NCI-H748 treated with DMSO at 0.1 percent for 48 hours (cell line): Measurements from ENCODE around the gene ATP2B2.

Experiments used
- DNase-seq: peaks from one replicate; lab custom pipeline; 2025; lab: John Stamatoyannopoulos, UW

Gene ATP2B2

DNA sequence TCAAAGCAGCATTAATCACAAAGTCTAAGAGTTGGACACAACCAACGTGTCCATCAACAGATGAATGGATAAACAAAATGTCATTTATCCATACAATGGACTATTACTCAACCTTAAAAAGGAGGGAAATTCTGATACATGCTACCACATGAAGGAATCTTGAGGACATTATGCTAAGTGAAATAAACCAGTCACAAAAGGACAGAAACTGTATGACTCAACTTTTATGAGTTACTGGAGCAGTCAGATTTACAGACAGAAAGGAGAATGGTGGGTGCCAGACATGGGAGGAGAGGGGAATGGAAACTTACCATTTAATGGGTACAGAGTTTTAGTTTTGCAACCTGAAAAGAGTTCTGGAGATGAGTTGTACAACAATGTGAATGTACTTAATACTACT lies 141.5 kb downstream of the ATP2B2 start:
- no peak for DNase-seq

DNA sequence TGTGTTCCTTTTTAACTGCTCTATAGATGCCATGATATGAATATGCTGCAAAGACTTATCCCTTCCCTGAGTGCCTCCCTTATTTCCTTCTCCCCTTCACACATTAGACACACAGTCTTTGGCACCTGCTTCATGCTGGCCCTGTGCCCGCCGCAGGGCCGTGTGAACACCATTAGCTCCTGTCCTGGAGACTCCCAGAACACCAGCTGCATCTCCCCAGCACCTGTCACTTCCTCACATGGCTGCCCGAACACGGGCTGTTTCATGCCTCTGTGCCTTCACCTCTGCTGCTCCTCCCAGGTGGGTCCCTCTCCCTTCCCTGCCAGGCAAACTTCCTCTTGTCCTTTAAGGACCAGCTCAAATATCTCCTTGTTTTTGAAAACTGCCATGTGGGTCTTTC lies 144.0 kb downstream of the ATP2B2 start:
- DNase-seq: no peak

DNA sequence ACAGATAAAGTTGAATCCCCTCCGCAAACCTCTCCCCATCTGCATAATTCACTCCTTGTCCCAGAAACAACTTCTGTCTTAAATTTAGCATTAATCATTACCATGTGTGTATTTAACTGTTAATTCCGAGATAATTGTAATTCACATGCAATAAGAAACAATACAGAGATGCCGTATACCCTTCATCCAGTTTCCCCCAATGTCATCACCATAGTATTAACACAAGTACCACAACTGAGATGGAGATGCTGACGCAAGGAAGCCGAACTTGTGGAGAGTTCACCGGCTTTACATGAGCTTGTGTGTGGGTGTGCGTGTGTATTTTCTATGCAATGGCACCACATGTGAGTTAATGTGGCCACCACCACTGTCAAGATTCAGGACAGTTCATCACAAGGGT lies 144.9 kb downstream of the ATP2B2 start:
- no peak for DNase-seq

DNA sequence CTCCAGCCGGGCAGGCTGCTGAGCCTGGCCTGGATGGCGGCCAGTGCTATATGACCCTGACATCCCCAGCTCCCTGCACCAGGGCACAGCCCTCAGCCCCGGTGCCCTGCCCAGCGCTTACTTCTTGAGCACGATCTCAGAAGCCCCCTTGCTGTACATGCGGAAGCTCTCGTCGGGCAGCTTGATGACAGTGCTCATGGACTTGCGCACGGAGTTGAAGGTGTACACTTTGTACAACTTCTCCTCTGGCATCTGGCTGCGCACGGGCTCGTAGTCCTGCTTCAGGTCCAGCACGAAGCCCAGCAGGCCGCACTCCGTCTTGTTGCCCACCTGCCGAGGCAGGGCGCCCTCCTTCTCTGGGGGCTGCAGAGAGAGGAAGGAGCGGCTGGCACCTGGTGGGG lies 145.6 kb downstream of the ATP2B2 start:
- DNase-seq: no peak

DNA sequence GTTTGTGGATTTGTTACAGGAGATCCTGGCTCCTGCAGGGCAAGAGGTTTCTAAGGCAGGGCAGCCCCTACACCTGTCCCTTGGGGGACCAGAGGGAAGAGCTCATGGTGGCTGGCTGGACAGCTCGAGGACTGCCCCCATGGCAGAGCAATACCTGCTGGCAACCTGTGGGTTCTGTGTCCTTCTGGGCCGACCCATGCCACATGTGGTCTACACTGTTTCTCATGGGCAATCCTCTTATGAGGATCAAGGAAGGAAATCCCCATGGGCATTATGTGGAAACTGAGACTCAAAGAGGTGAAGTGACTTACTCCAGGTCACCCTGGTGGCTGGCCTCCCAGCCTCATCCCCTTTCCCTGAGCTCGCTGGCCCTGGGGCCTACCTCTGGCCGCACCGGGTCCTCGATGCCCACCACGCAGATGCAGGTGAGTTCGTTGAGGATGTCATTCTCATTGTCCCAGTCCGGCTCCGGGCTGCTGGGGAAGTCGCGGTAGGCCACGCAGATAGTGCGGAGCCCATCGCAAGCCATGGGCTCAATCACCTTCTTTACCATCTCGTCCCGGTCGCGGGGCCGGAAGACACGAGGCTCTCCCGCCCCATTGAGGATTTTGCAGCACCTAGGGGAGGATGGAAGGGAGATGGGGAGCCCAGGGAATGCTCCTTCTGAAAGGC lies 146.9 kb downstream of the ATP2B2 start:
- DNase-seq: no peak

DNA sequence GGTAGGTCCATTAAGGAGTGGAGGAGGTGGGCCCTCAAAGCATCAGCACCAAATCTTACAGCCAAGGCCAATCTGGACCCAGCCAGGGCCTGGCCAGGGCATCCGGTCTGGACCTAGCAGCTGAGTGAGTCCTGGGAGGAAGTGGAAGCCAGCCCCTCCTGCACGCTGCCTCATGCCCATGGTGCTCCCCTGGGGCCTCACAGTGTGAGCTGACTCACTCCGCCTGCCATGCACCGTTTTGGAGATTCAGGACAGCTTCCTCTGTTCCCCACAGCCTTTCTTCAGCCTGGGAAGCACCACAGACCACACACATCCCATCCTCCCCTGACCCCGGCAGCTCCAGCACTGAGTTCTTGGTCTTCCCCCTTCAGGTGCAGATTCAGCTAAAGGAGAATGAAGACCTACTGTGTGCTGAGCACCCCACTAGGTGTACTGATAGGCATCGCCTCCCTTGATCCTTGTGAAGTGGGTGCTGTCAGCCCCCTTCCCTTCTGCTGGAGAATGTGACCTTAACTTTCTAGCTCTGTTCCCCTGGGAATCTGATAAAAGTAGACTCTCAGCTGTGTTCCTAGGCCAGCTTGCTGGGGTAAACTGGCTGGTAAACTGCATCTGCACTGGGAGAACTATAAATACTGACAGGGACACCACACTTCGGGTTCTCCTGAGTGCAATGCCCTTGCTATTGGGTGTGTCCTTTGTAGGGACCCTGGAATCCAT lies 147.6 kb downstream of the ATP2B2 start:
- DNase-seq: no peak

DNA sequence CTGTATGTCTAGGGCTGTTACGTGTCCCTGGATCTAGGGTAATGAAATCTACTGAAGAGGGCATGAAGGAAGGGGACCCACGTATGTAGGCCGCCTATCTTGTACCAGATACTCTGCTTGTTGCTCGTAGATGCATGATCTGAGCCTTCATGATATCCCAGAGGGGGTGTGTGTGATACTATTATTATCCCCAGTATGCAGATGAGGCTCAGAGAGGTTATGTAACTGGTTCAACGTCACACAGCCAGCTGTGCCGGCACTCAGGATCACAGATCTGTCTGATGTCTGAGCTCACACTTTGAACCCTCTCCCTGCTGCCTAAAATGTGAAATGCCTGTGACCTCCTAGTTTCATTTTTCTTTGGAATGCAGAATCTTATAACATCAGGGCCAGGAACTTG lies 148.3 kb downstream of the ATP2B2 start:
- no peak for DNase-seq

DNA sequence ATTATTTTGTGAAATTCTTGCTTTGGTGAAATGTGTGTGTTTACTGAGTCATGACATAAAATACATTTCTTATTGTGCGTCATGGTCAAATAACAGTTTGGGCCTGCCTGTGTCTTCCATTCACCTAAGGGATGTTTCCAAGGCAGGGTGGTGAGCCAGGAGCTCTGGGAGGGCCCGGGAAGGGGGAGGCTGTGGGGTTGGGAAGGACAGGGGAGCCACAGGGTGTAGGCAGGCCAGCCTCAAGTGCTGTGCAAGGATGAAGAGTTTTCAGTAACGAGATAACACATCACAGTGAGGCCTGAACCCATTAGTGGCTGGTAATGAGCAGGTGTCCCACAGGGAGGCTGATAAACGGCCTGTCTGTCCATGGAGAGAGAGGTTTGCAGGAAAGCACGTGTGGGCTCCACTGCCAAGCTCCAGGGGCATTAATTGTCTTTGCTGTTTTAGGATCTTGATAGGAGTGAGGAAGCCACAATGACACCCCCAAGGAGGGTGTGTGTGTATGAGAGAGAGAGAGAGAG lies 148.9 kb downstream of the ATP2B2 start:
- no peak for DNase-seq

DNA sequence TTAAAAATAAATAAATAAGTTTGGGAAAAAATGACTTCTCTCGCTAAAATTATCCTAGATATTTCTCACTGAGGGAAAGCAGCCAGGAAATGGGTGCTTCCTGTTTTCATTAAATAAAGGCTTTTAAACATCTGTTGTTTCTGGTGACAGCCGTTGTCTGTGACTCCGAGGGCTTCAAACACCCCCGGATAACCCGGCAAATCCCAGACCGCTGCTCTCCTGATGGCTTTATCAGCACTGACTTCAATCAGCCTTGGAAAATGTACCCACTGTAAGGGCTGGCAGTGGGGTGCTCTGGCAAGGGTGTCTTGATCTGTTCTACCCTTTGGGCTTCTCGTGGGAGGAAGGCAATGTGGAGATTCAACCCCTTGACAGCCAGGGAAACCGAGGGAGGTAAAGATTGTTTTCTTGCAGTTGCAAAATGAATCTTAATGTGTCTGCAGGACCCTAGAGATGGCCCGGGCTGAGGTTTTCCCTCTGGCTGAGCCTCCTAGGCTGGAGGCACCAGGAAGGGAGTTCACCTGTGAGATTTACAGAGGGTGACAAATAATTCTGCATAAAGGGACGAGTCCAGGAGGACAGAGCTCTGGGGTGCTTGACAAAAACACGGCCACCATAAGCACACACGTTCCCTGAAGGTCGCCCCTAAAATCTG lies 150.9 kb downstream of the ATP2B2 start:
- DNase-seq: no peak

DNA sequence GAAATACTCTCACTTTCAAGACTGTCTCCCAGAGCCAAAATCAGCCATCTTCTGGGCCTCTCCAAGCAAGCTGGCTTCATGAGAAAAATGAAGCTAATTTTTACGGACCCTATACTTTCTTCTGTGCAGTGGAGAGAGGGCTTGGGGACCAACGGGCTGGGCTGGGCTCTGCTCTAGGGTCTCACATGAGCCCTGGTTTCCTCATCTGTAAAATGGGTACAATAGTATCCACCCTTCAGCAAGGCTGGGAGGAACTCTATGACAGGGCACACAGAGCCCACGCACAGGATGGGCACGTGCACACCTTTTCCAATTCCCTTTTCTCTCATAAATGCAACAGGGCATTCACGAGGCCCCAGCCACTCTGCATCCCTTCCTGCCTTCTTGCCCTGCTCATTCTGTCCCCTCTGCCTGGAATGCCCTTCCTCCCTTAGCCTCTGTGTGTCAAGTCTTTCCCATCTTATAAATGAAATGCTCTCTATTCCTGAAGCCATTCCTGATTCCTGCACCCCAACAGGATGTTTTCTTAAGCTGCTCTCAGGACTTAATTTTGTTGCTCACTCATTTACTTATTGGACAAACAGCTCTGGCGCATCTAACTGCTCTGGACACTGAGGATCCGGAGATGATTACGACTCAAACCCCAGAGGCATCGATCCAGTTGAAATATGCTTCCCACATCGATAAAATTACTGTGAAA lies 151.6 kb downstream of the ATP2B2 start:
- no peak for DNase-seq

DNA sequence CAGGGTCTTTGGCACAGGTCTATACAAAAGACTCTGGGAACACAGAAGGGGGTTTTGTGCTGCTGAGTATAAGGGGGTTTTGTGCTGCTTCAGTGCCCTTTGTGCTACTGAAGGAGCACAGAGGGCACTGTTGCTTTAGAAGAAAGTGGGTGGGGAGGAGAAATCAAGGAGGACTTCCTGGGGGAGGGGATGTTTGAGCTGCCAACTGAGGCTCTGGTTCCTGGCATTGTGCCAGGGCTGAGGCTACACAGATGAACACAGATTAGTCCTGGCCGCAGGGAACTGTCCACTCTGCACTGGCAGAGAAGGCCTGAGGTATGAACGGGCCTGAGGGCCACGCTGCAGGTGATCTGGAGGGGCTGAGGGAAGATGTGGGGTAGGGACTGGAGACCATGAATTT lies 152.2 kb downstream of the ATP2B2 start:
- DNase-seq: no peak

DNA sequence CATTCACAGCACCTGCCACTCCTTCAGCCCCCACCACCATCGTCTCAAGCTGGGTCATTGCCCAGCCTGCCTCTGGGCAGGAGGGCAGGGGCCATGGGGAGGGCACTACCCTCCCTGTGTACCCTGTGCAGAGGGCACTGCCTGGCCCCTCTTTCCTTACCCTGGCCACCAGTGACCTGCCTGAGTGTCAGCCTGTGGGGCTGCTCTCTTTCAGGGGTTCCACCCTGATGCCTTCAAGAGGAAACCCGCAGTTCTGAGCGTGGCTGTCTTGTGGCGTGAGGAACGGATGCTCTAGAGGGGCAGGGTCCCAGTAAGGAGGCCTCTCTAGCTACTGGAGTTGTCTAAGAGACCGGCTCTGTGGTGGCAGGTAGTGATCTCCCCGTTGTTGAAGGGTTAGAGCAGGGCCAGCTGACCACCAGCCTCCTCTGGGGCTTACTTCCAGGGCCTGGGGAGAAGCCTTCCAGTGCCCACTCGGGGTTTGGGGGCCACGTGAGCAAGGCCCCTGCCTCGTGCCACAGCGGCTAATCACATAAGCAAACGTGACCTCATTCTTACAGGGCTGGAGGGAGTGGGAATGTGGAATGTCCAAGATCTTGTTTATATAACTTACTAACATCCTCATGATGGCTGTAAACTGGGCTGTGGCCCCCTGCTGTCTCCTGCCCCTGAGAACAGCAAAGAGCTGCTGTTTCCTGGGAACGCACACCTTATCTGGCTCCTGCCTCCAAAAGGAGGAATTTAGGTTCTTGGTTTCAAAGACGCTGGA lies 153.1 kb downstream of the ATP2B2 start:
- no peak for DNase-seq

DNA sequence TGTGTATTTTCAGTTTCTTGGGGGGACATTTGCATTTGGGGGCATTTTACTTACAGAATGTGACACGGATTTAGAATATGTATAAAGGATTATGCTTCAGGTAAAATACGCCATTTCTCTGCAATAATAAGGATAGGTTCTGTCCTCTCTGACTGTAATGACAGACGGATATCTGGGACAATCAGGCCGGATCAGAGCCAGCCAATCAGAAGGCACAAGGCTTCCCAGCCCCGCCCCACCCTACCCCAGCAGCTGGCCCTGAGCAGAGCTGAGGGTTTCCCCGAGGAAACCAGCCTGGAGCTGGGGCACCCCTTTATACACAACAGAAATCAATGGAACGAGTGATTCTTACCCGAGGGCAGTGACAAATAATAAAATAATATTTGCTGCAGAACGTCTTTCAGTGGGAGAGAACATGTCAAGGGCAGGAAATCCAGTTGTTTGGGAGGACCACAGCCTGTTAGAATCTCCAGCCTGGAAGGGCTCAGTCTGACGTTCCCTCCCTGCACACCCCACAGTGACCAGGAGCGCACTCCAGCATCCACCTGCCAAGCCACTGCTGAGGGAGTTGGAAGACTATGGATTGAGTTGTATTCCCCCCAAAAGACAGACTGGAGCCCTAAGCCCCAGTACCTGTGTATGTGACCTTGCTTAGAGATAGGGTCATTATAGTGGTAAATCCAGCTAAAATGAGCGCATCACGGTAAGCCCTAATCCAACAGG lies 154.2 kb downstream of the ATP2B2 start:
- DNase-seq: no peak

DNA sequence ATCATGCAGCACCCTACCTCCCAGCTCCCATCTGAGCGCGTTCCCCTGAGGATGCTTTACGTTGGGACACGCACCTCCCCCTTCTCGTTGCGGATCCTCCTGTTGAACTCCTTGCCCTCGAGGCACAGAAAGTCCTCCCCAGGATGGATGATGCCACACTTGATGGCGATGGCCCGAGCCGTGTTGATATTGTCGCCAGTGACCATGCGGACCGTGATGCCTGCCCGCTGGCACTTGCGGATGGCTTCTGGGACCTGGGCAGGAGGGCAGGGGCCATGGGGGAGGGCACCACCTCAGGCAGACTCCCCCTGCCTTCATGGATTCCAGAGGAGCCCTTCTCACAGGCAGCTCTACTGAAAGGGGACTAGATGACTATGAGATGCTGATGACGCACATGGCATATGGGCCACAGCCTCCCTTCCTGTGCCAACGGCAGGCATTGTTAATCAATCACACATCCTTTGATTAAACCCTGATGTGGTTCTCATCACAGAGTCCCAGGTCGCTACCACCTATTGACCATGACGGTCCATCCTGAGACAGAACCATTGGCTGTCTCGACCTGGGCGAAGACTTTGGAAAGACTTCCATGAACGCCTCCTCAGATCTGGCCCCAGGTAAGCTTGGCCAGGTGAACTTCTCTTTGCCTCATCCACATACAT lies 154.9 kb downstream of the ATP2B2 start:
- no peak for DNase-seq

DNA sequence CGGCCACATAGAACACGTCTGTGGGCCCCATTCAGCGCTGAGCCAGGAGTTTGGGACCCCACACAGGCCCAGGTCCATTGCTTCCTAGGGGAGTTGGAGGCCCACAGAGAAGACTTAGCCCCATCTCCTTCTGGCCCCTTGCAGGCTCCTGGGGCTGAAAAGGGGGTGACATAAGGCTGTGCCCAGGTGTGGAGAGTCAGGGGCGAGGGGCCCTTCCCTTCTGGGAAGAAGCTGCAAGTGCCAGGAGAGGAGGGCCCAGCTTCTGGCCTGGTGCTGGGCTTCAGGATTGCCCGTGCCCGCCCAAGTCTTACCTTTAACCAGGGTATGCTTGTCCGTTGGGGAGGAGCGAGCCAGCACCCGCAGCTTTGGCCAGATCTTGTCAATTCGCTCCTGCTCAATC lies 155.6 kb downstream of the ATP2B2 start:
- DNase-seq: no peak

DNA sequence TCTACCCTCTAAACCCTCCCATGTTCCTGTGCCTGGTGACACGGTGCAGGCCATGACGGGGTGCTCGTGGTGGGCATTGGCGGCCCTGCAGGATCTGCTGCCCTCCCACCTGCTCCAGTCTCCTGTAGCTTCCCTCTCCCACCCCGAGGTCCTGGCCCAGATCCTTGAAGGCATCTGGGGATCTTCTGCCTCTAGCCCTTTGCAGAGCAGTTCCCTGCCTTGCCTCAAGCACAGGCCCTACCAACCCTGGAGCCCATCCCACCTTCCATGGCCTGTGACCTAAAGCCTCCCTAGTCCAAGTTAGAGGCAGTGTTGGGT lies 157.0 kb downstream of the ATP2B2 start:
- no peak for DNase-seq

DNA sequence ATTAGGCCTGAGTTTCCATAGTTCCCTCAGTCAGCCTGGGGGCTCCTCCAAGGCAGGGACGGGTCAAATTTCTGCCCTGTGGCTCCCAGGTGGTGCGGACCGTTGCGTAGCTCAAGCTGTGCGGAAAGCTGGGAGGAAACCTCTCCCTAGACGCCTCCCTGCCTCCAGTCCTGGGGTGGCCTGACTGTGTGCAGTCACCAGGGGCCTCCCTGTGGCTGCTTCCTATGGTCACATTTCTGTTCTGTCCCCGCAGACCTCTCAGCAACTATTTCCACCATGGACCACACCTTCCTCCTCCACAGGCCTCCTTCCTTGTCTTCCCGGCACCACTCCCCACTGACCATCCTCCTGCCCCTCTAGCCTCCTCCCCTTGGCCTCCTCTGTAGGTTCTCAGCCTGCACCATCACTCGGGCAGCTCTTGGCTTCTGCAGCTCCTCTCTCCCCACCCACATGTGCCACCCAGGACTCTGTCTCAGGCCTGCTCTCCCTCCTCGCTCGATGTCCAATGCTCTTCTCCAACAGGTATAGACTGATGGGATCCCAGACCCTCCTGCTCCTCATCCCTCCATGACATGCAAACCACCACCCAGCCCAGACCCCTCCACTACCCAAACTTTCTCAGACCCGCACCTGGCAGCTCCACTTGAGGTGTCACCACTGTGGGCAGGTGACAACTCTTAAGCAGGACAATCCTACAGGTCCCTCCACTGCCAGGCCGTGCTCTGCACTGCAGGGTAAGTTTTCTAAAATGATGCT lies 157.6 kb downstream of the ATP2B2 start:
- DNase-seq: no peak

DNA sequence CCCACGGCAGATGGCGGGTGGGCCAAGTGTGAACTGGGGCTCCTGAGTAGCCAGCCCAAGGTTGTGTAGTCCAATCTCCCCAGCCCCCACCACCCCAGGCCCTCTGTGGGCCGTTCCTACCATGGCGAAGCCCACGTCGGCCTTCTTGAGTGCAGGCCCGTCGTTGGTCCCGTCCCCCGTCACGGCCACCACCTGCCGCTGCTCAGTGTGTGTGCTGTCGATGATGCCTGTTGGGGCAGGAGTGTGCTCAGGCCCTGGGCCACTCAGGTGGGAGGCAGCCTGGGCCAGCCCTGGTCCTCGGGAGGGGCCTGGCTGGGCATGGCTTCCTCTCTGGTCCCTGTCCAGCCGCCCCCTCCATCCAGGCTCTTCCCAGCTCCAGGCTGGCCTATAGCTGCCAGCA lies 159.5 kb downstream of the ATP2B2 start:
- DNase-seq: no peak

DNA sequence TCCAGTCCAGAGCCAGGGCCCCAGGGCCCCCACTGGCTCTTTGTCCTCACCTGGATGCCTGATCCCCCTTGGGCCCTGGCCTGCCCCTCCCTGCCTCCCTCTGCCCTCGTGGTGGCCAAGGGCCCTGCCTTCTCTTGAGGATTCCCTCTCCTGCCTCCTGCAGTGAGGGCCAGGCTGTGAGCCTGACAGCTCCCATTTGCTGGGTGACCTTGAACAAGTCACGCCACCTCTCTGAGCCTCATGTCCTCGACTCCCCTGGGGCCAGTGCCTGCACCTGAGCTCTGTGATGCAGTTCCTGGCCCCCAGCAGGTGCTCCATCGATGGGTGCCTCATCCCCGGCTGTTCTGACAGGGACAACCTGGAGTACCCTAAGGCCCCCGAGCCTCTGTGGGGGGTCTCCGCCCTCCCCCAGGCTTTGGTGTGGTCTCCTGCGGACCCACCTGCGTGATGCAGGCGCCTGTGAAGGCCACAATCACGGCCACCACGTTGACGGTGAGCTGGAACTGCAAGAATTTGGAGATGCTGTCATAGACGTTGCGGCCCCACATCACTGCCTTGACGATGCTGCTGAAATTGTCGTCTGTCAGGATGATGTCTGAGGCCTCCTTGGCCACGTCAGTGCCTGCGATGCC lies 160.3 kb downstream of the ATP2B2 start:
- DNase-seq: no peak
